Measurements from ENCODE around the gene SHMT2. TPM values are rescaled to one million over a fixed set of nuclear protein-coding genes. Genes with fewer than 3 reads are reported as not detected.
A peak's percentile ranks its signal among the peaks of the same experiment; 100 is the strongest.

The SHMT2 gene
- total RNA-seq, 1 experiment from 2014 or later, result 297 TPM

DNA sequence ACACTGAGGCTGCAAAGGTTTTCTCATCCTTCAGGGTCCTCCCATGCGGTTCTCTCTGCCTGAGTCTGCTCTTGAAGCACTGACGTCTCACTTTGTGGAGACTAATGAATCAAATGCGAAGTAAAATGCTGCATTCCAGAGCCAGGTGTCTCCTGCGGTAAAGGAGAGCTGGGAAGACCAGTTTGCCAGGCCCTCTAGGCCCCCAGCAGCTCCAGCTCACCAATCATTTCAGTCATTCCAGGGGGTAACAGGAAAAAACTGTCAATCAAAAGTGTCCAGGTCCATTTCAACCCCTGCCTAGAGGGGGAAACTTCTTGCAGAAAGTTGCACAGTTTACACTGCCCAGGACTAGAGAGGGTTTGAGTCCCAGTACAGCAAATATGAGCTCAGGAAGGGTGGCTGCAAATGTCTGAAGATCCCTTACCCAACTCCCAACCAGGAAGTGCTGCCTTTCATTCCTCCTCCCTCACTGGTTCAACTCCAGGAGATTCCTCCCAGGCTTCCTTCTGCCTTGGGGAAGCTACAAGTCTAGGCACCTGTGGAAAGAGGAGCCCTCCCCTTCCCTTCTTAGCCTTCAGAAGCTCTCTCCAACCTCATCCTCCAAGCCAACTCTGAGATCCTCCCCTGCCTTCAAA, 15.6 kb upstream of the SHMT2 start:
- H3K4me1 Mint-ChIP-seq, result peaks cover 37% of the 10 kb centered on the region
- ChIA-PET POLR2A (interaction anchor here (0.7 to 3.0 kb wide), 12 partner anchors 11 to 241 kb away, joined by 3 to 18 read pairs (median 7); partner anchors contain the start of genes INHBE and SHMT2), CTCF (interaction anchor here (0.6 to 8.5 kb wide), 54 partner anchors 8 to 1058 kb away, joined by 3 to 415 read pairs (median 4); partner anchors contain the start of genes GLI1, INHBE, LRP1 and SHMT2)
- H3K9me3 Mint-ChIP-seq, result no peaks in the 10 kb centered on the region
- peak overlapping the region; percentile 53 for H3K4me3 Mint-ChIP-seq
- DNase-seq (ENCODE audit: low spot score) (no peak), ATAC-seq (no peak)
- peaks cover 9% of the 10 kb centered on the region for H3K36me3 Mint-ChIP-seq
- peaks cover 51% of the 10 kb centered on the region for H3K27me3 Mint-ChIP-seq (ENCODE audit: low read depth)
- H3K27ac Mint-ChIP-seq, result peak overlapping the region; percentile 13
- no peak for TF ChIP-seq SP1 (CRISPR knock-in tag; conservative IDR thresholded peaks at IDR 0.05)
- TF ChIP-seq, protein P1, sequence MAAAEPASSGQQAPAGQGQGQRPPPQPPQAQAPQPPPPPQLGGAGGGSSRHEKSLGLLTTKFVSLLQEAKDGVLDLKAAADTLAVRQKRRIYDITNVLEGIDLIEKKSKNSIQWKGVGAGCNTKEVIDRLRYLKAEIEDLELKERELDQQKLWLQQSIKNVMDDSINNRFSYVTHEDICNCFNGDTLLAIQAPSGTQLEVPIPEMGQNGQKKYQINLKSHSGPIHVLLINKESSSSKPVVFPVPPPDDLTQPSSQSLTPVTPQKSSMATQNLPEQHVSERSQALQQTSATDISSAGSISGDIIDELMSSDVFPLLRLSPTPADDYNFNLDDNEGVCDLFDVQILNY (CRISPR knock-in tag; IDR thresholded peaks at IDR 0.05), result no peak
- TF ChIP-seq, protein P2, sequence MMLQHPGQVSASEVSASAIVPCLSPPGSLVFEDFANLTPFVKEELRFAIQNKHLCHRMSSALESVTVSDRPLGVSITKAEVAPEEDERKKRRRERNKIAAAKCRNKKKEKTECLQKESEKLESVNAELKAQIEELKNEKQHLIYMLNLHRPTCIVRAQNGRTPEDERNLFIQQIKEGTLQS (CRISPR knock-in tag; conservative IDR thresholded peaks at IDR 0.05), result no peak
- no peak for TF ChIP-seq ESRRA (CRISPR knock-in tag; IDR thresholded peaks at IDR 0.05; ENCODE audit: borderline replicate concordance)
- no peak for TF ChIP-seq ZNF423 (CRISPR knock-in tag; IDR thresholded peaks at IDR 0.05)
- TF ChIP-seq ZNF416 (CRISPR knock-in tag; IDR thresholded peaks at IDR 0.05), result no peak
- TF ChIP-seq, protein P3, sequence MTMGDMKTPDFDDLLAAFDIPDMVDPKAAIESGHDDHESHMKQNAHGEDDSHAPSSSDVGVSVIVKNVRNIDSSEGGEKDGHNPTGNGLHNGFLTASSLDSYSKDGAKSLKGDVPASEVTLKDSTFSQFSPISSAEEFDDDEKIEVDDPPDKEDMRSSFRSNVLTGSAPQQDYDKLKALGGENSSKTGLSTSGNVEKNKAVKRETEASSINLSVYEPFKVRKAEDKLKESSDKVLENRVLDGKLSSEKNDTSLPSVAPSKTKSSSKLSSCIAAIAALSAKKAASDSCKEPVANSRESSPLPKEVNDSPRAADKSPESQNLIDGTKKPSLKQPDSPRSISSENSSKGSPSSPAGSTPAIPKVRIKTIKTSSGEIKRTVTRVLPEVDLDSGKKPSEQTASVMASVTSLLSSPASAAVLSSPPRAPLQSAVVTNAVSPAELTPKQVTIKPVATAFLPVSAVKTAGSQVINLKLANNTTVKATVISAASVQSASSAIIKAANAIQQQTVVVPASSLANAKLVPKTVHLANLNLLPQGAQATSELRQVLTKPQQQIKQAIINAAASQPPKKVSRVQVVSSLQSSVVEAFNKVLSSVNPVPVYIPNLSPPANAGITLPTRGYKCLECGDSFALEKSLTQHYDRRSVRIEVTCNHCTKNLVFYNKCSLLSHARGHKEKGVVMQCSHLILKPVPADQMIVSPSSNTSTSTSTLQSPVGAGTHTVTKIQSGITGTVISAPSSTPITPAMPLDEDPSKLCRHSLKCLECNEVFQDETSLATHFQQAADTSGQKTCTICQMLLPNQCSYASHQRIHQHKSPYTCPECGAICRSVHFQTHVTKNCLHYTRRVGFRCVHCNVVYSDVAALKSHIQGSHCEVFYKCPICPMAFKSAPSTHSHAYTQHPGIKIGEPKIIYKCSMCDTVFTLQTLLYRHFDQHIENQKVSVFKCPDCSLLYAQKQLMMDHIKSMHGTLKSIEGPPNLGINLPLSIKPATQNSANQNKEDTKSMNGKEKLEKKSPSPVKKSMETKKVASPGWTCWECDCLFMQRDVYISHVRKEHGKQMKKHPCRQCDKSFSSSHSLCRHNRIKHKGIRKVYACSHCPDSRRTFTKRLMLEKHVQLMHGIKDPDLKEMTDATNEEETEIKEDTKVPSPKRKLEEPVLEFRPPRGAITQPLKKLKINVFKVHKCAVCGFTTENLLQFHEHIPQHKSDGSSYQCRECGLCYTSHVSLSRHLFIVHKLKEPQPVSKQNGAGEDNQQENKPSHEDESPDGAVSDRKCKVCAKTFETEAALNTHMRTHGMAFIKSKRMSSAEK (CRISPR knock-in tag; IDR thresholded peaks at IDR 0.05; ENCODE audit: borderline replicate concordance), result no peak
- TF ChIP-seq, protein P4, sequence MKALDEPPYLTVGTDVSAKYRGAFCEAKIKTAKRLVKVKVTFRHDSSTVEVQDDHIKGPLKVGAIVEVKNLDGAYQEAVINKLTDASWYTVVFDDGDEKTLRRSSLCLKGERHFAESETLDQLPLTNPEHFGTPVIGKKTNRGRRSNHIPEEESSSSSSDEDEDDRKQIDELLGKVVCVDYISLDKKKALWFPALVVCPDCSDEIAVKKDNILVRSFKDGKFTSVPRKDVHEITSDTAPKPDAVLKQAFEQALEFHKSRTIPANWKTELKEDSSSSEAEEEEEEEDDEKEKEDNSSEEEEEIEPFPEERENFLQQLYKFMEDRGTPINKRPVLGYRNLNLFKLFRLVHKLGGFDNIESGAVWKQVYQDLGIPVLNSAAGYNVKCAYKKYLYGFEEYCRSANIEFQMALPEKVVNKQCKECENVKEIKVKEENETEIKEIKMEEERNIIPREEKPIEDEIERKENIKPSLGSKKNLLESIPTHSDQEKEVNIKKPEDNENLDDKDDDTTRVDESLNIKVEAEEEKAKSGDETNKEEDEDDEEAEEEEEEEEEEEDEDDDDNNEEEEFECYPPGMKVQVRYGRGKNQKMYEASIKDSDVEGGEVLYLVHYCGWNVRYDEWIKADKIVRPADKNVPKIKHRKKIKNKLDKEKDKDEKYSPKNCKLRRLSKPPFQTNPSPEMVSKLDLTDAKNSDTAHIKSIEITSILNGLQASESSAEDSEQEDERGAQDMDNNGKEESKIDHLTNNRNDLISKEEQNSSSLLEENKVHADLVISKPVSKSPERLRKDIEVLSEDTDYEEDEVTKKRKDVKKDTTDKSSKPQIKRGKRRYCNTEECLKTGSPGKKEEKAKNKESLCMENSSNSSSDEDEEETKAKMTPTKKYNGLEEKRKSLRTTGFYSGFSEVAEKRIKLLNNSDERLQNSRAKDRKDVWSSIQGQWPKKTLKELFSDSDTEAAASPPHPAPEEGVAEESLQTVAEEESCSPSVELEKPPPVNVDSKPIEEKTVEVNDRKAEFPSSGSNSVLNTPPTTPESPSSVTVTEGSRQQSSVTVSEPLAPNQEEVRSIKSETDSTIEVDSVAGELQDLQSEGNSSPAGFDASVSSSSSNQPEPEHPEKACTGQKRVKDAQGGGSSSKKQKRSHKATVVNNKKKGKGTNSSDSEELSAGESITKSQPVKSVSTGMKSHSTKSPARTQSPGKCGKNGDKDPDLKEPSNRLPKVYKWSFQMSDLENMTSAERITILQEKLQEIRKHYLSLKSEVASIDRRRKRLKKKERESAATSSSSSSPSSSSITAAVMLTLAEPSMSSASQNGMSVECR (CRISPR knock-in tag; IDR thresholded peaks at IDR 0.05; ENCODE audit: borderline replicate concordance), result no peak
- TF ChIP-seq, protein P5, sequence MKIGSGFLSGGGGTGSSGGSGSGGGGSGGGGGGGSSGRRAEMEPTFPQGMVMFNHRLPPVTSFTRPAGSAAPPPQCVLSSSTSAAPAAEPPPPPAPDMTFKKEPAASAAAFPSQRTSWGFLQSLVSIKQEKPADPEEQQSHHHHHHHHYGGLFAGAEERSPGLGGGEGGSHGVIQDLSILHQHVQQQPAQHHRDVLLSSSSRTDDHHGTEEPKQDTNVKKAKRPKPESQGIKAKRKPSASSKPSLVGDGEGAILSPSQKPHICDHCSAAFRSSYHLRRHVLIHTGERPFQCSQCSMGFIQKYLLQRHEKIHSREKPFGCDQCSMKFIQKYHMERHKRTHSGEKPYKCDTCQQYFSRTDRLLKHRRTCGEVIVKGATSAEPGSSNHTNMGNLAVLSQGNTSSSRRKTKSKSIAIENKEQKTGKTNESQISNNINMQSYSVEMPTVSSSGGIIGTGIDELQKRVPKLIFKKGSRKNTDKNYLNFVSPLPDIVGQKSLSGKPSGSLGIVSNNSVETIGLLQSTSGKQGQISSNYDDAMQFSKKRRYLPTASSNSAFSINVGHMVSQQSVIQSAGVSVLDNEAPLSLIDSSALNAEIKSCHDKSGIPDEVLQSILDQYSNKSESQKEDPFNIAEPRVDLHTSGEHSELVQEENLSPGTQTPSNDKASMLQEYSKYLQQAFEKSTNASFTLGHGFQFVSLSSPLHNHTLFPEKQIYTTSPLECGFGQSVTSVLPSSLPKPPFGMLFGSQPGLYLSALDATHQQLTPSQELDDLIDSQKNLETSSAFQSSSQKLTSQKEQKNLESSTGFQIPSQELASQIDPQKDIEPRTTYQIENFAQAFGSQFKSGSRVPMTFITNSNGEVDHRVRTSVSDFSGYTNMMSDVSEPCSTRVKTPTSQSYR (CRISPR knock-in tag; IDR thresholded peaks at IDR 0.05), result no peak
- TF ChIP-seq NR2C2 (CRISPR knock-in tag; IDR thresholded peaks at IDR 0.05), result no peak
- TF ChIP-seq, protein P6, sequence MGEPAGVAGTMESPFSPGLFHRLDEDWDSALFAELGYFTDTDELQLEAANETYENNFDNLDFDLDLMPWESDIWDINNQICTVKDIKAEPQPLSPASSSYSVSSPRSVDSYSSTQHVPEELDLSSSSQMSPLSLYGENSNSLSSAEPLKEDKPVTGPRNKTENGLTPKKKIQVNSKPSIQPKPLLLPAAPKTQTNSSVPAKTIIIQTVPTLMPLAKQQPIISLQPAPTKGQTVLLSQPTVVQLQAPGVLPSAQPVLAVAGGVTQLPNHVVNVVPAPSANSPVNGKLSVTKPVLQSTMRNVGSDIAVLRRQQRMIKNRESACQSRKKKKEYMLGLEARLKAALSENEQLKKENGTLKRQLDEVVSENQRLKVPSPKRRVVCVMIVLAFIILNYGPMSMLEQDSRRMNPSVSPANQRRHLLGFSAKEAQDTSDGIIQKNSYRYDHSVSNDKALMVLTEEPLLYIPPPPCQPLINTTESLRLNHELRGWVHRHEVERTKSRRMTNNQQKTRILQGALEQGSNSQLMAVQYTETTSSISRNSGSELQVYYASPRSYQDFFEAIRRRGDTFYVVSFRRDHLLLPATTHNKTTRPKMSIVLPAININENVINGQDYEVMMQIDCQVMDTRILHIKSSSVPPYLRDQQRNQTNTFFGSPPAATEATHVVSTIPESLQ (CRISPR knock-in tag; IDR thresholded peaks at IDR 0.05), result no peak
- TF ChIP-seq, protein P7, sequence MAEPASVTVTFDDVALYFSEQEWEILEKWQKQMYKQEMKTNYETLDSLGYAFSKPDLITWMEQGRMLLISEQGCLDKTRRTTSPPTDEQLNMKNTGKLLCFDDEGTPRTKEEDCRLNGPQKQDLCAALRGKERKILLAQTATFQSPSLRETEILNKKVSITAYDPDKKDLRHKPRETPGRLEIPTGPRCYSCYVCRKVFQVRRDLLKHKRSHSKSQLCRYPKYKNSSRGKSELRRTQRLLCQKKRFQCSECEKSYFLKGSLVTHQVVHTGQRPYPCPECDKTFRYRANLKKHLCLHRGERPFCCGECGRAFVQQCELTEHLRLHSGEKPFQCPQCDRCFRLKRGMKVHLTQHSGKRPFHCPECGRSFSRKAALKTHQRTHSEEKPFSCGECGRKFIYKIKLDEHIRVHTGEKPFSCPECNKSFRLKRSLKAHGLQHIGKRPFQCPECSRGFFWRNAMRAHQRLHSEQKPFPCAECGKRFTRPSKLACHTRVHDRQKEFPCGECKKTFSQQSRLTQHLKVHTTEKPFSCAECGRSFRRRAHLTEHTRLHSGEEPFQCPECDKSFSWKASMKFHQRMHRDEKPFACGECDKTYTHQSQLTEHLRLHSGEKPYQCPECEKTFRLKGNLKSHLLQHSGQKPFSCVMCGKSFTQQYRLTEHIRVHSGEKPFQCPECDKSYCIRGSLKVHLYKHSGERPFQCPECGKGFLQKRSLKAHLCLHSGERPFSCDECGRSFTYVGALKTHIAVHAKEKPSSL (CRISPR knock-in tag; conservative IDR thresholded peaks at IDR 0.05), result no peak
- no peak for TF ChIP-seq MYBL2 (CRISPR knock-in tag; IDR thresholded peaks at IDR 0.05)
- TF ChIP-seq, protein P8, sequence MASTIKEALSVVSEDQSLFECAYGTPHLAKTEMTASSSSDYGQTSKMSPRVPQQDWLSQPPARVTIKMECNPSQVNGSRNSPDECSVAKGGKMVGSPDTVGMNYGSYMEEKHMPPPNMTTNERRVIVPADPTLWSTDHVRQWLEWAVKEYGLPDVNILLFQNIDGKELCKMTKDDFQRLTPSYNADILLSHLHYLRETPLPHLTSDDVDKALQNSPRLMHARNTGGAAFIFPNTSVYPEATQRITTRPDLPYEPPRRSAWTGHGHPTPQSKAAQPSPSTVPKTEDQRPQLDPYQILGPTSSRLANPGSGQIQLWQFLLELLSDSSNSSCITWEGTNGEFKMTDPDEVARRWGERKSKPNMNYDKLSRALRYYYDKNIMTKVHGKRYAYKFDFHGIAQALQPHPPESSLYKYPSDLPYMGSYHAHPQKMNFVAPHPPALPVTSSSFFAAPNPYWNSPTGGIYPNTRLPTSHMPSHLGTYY (CRISPR knock-in tag; IDR thresholded peaks at IDR 0.05), result no peak
- TF ChIP-seq, protein P9, sequence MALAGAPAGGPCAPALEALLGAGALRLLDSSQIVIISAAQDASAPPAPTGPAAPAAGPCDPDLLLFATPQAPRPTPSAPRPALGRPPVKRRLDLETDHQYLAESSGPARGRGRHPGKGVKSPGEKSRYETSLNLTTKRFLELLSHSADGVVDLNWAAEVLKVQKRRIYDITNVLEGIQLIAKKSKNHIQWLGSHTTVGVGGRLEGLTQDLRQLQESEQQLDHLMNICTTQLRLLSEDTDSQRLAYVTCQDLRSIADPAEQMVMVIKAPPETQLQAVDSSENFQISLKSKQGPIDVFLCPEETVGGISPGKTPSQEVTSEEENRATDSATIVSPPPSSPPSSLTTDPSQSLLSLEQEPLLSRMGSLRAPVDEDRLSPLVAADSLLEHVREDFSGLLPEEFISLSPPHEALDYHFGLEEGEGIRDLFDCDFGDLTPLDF (CRISPR knock-in tag; IDR thresholded peaks at IDR 0.05), result no peak
- TF ChIP-seq GABPB1 (CRISPR knock-in tag; IDR thresholded peaks at IDR 0.05), result no peak
